Duodenal mucosa (tissue), 2 donors: ENCODE data around the gene FHOD3.

Source experiments
- H3K27ac ChIP-seq: one replicate; pipeline ENCODE4 v1.7.0; 2013; ENCODE audit warnings: low read depth, low read length
- H3K27me3 ChIP-seq, 2 donors: one replicate each; pipeline ENCODE4 v1.7.0; 2013; ENCODE audit warnings: low read length in 2 of 2, control low read depth in 1 of 2; ENCODE audit not compliant: insufficient read depth in 2 of 2, control insufficient read depth in 1 of 2
- H3K36me3 ChIP-seq, 2 donors: one replicate each; pipeline ENCODE4 v1.7.0; 2013; ENCODE audit warnings: low read length in 2 of 2, control low read depth in 1 of 2; ENCODE audit not compliant: insufficient read depth in 2 of 2, control insufficient read depth in 1 of 2
- H3K4me1 ChIP-seq, 2 donors: one replicate each; pipeline ENCODE4 v1.7.0; 2013; ENCODE audit warnings: low read length in 2 of 2, control low read depth in 1 of 2; ENCODE audit not compliant: insufficient read depth in 2 of 2, control insufficient read depth in 1 of 2
- H3K4me3 ChIP-seq, 2 donors: one replicate each; pipeline ENCODE4 v1.7.0; 2013; ENCODE audit warnings: low read length in 2 of 2, low read depth in 1 of 2
- H3K9ac ChIP-seq, 2 donors: one replicate each; pipeline ENCODE4 v1.7.0; 2013; ENCODE audit warnings: low read length in 2 of 2, low read depth in 1 of 2
- H3K9me3 ChIP-seq, 2 donors: one replicate each; pipeline ENCODE4 v1.7.0; 2013; ENCODE audit warnings: low read length in 2 of 2, control low read depth in 1 of 2; ENCODE audit not compliant: control insufficient read depth in 1 of 2

The FHOD3 gene

GRCh38 chr18:36476433-36476832 lies 178.9 kb downstream of the FHOD3 start:
- no peak overlapping the region for H3K9ac ChIP-seq
- H3K36me3 ChIP-seq: no peaks in the 10 kb centered on the region
- no peaks in the 10 kb centered on the region for H3K27me3 ChIP-seq
- no peak overlapping the region for H3K4me3 ChIP-seq
- no peak overlapping the region for H3K27ac ChIP-seq
- no peaks in the 10 kb centered on the region for H3K4me1 ChIP-seq
- no peaks in the 10 kb centered on the region for H3K9me3 ChIP-seq

GRCh38 chr18:36477776-36478175 lies 180.3 kb downstream of the FHOD3 start:
- H3K27me3 ChIP-seq: no peaks in the 10 kb centered on the region
- H3K4me1 ChIP-seq: no peaks in the 10 kb centered on the region

GRCh38 chr18:36481201-36481657 lies 183.7 kb downstream of the FHOD3 start:
- H3K9me3 ChIP-seq: no peaks in the 10 kb centered on the region
- no peaks in the 10 kb centered on the region for H3K27me3 ChIP-seq
- H3K9ac ChIP-seq: no peak overlapping the region
- H3K27ac ChIP-seq: no peak overlapping the region
- H3K4me1 ChIP-seq: no peaks in the 10 kb centered on the region
- H3K36me3 ChIP-seq: no peaks in the 10 kb centered on the region
- no peak overlapping the region for H3K4me3 ChIP-seq

More at GRCh38 chr18:36477776-36478175, 180.3 kb downstream of the FHOD3 start:
- Histone ChIP-seq H3K4me3 (no peak overlapping the region), H3K27ac (no peak overlapping the region), H3K36me3 (no peaks in the 10 kb centered on the region), H3K9ac (no peak overlapping the region), H3K9me3 (no peaks in the 10 kb centered on the region)

GRCh38 chr18:36481935-36482334 lies 184.4 kb downstream of the FHOD3 start:
- no peaks in the 10 kb centered on the region for H3K9me3 ChIP-seq
- no peaks in the 10 kb centered on the region for H3K4me1 ChIP-seq
- no peaks in the 10 kb centered on the region for H3K27me3 ChIP-seq
- no peaks in the 10 kb centered on the region for H3K36me3 ChIP-seq
- no peak overlapping the region for H3K27ac ChIP-seq
- H3K4me3 ChIP-seq: no peak overlapping the region
- H3K9ac ChIP-seq: no peak overlapping the region

GRCh38 chr18:36484591-36484990 lies 187.1 kb downstream of the FHOD3 start:
- no peaks in the 10 kb centered on the region for H3K9me3 ChIP-seq
- H3K4me1 ChIP-seq: no peaks in the 10 kb centered on the region
- H3K4me3 ChIP-seq: no peak overlapping the region
- H3K27me3 ChIP-seq: no peaks in the 10 kb centered on the region
- H3K36me3 ChIP-seq: no peaks in the 10 kb centered on the region
- H3K27ac ChIP-seq: no peak overlapping the region
- H3K9ac ChIP-seq: no peak overlapping the region

- Histone ChIP-seq H3K4me3 (no peak overlapping the region), H3K27ac (no peak overlapping the region)
Observed at GRCh38 chr18:36485772-36486171, 188.3 kb downstream of the FHOD3 start.

GRCh38 chr18:36488131-36488530 lies 190.6 kb downstream of the FHOD3 start:
- Histone ChIP-seq H3K27me3 (no peaks in the 10 kb centered on the region), H3K9me3 (no peaks in the 10 kb centered on the region), H3K36me3 (no peaks in the 10 kb centered on the region), H3K27ac (no peak overlapping the region), H3K4me1 (no peaks in the 10 kb centered on the region), H3K4me3 (no peak overlapping the region), H3K9ac (no peak overlapping the region)

More at GRCh38 chr18:36485772-36486171, 188.3 kb downstream of the FHOD3 start:
- Histone ChIP-seq H3K9me3 (no peaks in the 10 kb centered on the region), H3K27me3 (no peaks in the 10 kb centered on the region), H3K9ac (no peak overlapping the region), H3K4me1 (no peaks in the 10 kb centered on the region), H3K36me3 (no peaks in the 10 kb centered on the region)

- no peaks in the 10 kb centered on the region for H3K36me3 ChIP-seq
- peaks cover 0 to 3% of the 10 kb centered on the region in 2 donors for H3K4me1 ChIP-seq
- H3K4me3 ChIP-seq: no peak overlapping the region
- H3K9me3 ChIP-seq: no peaks in the 10 kb centered on the region
- H3K27ac ChIP-seq: no peak overlapping the region
- H3K27me3 ChIP-seq: no peaks in the 10 kb centered on the region
- H3K9ac ChIP-seq: no peak overlapping the region
Observed at GRCh38 chr18:36490897-36491296, 193.4 kb downstream of the FHOD3 start.

- Histone ChIP-seq H3K27me3 (no peaks in the 10 kb centered on the region), H3K9ac (no peak overlapping the region), H3K4me1 (peaks cover 0 to 3% of the 10 kb centered on the region in 2 donors), H3K36me3 (no peaks in the 10 kb centered on the region), H3K4me3 (no peak overlapping the region), H3K27ac (no peak overlapping the region), H3K9me3 (no peaks in the 10 kb centered on the region)
Observed at GRCh38 chr18:36492604-36493329, 195.3 kb downstream of the FHOD3 start.

- no peak overlapping the region for H3K9ac ChIP-seq
Observed at GRCh38 chr18:36493349-36494159, 196.0 kb downstream of the FHOD3 start.

More at GRCh38 chr18:36493349-36494159, 196.0 kb downstream of the FHOD3 start:
- H3K36me3 ChIP-seq: no peaks in the 10 kb centered on the region
- H3K4me3 ChIP-seq: no peak overlapping the region
- peaks cover 0 to 3% of the 10 kb centered on the region in 2 donors for H3K4me1 ChIP-seq
- no peaks in the 10 kb centered on the region for H3K9me3 ChIP-seq
- H3K27me3 ChIP-seq: no peaks in the 10 kb centered on the region
- H3K27ac ChIP-seq: no peak overlapping the region
